ENCODE data around the gene TOP2A.

TOP2A gene

GRCh38 chr17:40348562-40349476 is 68.9 kb downstream of the TOP2A start:
- TF ChIP-seq, protein P1, sequence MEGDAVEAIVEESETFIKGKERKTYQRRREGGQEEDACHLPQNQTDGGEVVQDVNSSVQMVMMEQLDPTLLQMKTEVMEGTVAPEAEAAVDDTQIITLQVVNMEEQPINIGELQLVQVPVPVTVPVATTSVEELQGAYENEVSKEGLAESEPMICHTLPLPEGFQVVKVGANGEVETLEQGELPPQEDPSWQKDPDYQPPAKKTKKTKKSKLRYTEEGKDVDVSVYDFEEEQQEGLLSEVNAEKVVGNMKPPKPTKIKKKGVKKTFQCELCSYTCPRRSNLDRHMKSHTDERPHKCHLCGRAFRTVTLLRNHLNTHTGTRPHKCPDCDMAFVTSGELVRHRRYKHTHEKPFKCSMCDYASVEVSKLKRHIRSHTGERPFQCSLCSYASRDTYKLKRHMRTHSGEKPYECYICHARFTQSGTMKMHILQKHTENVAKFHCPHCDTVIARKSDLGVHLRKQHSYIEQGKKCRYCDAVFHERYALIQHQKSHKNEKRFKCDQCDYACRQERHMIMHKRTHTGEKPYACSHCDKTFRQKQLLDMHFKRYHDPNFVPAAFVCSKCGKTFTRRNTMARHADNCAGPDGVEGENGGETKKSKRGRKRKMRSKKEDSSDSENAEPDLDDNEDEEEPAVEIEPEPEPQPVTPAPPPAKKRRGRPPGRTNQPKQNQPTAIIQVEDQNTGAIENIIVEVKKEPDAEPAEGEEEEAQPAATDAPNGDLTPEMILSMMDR (IDR thresholded peaks at IDR 0.05; ENCODE audit: low read depth, low read length): no peak
- H3K4me3 ChIP-seq (replicated peaks in 1 of 2; ENCODE audit: low read depth in 2 of 2, low read length in 2 of 2): no peak overlapping the region
- no peak for DNase-seq (ENCODE audit: low read depth in 2 of 2)

DNA sequence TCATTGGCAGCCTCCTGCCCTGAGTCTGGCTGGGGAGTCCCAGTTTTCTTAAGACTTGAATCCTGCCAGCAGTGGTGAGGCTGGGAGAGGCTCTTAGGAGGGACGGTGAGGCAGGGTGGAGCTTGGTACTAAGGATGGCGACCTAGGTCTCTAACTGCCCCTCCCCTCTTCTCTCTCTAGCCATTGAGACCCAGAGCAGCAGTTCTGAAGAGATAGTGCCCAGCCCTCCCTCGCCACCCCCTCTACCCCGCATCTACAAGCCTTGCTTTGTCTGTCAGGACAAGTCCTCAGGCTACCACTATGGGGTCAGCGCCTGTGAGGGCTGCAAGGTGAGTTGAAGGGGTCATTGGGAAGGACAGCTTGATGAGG is 69.6 kb downstream of the TOP2A start:
- TF ChIP-seq, protein P1 (IDR thresholded peaks at IDR 0.05; ENCODE audit: low read depth, low read length): no peak
- no peak overlapping the region for H3K4me3 ChIP-seq (replicated peaks in 1 of 2; ENCODE audit: low read depth in 2 of 2, low read length in 2 of 2)
- no peak for DNase-seq (ENCODE audit: low read depth in 2 of 2)

GRCh38 chr17:40347319-40348135 is 70.2 kb downstream of the TOP2A start:
- H3K4me3 ChIP-seq (replicated peaks in 1 of 2; ENCODE audit: low read depth in 2 of 2, low read length in 2 of 2): no peak overlapping the region
- no peak for DNase-seq (ENCODE audit: low read depth in 2 of 2)
- TF ChIP-seq, protein P1 (IDR thresholded peaks at IDR 0.05; ENCODE audit: low read depth, low read length): no peak

GRCh38 chr17:40346765-40347158 is 70.9 kb downstream of the TOP2A start:
- TF ChIP-seq, protein P1 (IDR thresholded peaks at IDR 0.05; ENCODE audit: low read depth, low read length): no peak
- H3K4me3 ChIP-seq (replicated peaks in 1 of 2; ENCODE audit: low read depth in 2 of 2, low read length in 2 of 2): peak overlapping the region in 1 of 2 donors; percentile 17
- DNase-seq (ENCODE audit: low read depth in 2 of 2): no peak

- peak overlapping the region; percentile 73 to 74 for H3K4me3 ChIP-seq (replicated peaks in 1 of 2; ENCODE audit: low read depth in 2 of 2, low read length in 2 of 2)
- TF ChIP-seq, protein P1 (IDR thresholded peaks at IDR 0.05; ENCODE audit: low read depth, low read length): no peak
- DNase-seq (ENCODE audit: low read depth in 2 of 2): no peak
These were observed 71.5 kb downstream of the TOP2A start for GRCh38 chr17:40345994-40346764.
